Measurements from ENCODE around the gene AJM1.
"Not testable (repeated sequence)": the region's sequence is repeated elsewhere in the genome, so short reads cannot be mapped to it uniquely, and the experiment has no call there.

The AJM1 gene

GRCh38 chr9:136881691-136882108 is 39.4 kb downstream of the AJM1 start:
- no peak for DNase-seq

- DNase-seq = peak; percentile 71
Observed at GRCh38 chr9:136882109-136882946, 40.0 kb downstream of the AJM1 start.

DNA sequence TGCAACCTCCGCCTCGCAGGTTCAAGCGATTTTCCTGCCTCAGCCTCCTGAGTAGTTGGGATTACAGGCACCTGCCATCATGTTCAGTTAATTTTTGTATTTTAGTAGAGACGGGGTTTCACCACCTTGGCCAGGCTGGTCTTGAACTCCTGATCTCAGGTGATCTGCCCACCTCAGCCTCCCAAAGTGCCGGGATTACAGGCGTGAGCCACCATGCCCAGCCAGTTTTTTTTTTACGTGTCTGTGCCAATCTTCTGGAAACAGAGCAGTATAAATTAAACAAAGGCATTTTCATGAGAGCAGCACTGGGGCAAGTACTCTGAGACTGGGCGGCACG is 40.6 kb downstream of the AJM1 start:
- not testable (repeated sequence) for DNase-seq

- DNase-seq = not testable (repeated sequence)
Observed at GRCh38 chr9:136883670-136884069, 41.4 kb downstream of the AJM1 start.

- DNase-seq = peak; percentile 98
Observed at GRCh38 chr9:136885950-136886578, 43.8 kb downstream of the AJM1 start, which contains the start of gene TRAF2. TSS of gene TRAF2 (plus strand) at chr9:136886516. CDS start at chr9:136898741, 12,225 bp downstream.

GRCh38 chr9:136886610-136887597 is 44.6 kb downstream of the AJM1 start:
- peak; percentile 88 for DNase-seq

GRCh38 chr9:136888454-136888853 is 46.2 kb downstream of the AJM1 start:
- DNase-seq = no peak

GRCh38 chr9:136889858-136890257 is 47.6 kb downstream of the AJM1 start:
- no peak for DNase-seq

- no peak for DNase-seq
Observed at GRCh38 chr9:136890661-136891060, 48.4 kb downstream of the AJM1 start.

Data from activated gamma-delta T cell (primary cell).